Upper lobe of left lung (tissue), 6 donors: Measurements from ENCODE around the gene GRIA1. TPM values are rescaled to one million over a fixed set of nuclear protein-coding genes. Genes with fewer than 3 reads are reported as not detected.
"Not testable (repeated sequence)": the region's sequence is repeated elsewhere in the genome, so short reads cannot be mapped to it uniquely, and the experiment has no call there.

Experiments
- ATAC-seq, 2 donors: fragments of 200-7000 bp; cut with Tn5 transposase; one replicate each; pipeline ENCODE4 v1.9.1; 2022; ENCODE audit warnings: mild to moderate bottlenecking in 2 of 2, moderate library complexity in 2 of 2; ENCODE audit not compliant: low FRiP score in 2 of 2
- DNase-seq, 2 donors: peaks; one replicate each; pipeline ENCODE4 v3.0.0-alpha.2; 2019 to 2020
- H3K27ac ChIP-seq, 4 donors: fragments of 200-600 bp; sonication (generic); one replicate each; pipeline ENCODE4 v1.5.1; 2016 to 2019
- H3K27me3 ChIP-seq, 4 donors: fragments of 200-600 bp; sonication (generic); one replicate each; pipeline ENCODE4 v1.5.1; 2017 to 2019
- H3K36me3 ChIP-seq, 4 donors: fragments of 200-600 bp; sonication (generic); one replicate each; pipeline ENCODE4 v1.5.1; 2016 to 2019
- H3K4me1 ChIP-seq, 4 donors: fragments of 200-600 bp; sonication (generic); one replicate each; pipeline ENCODE4 v1.5.1; 2018 to 2019
- H3K4me3 ChIP-seq, 4 donors: fragments of 200-600 bp; sonication (generic); one replicate each; pipeline ENCODE4 v1.5.1; 2017 to 2019; ENCODE audit warnings: mild to moderate bottlenecking in 2 of 4, moderate library complexity in 1 of 4
- H3K9me3 ChIP-seq, 4 donors: fragments of 200-600 bp; sonication (generic); one replicate each; pipeline ENCODE4 v1.5.1; 2018 to 2019
- EP300 ChIP-seq, 4 donors: sonication (generic); formaldehyde crosslinking; IDR thresholded peaks; one replicate each; pipeline ENCODE4 v1.5.1; 2017; ENCODE audit warnings: antibody characterized with exemption in 4 of 4, control low read depth in 2 of 4
- POLR2A ChIP-seq, 4 donors: fragments of 450-650 bp; IDR thresholded peaks; one replicate each; pipeline ENCODE4 v1.5.1; 2016 to 2017; ENCODE audit warnings: antibody characterized with exemption in 4 of 4, mild to moderate bottlenecking in 2 of 4
- POLR2AphosphoS5 ChIP-seq, 2 donors: sonication (generic); formaldehyde crosslinking; IDR thresholded peaks; one replicate each; pipeline ENCODE4 v1.5.1; 2017; ENCODE audit warnings: antibody characterized with exemption in 2 of 2
- WGBS, 2 donors: methylation state at CpG; one replicate each; pipeline ENCODE4 v1.1.5; 2017 to 2018; 5-methylcytosine and 5-hydroxymethylcytosine counted together
- small RNA-seq, 4 donors: library from RNA; depleted of rRNA; stranded (forward); fragments of <200 nt; gene quantifications; one replicate each; pipeline ENCODE3, GENCODE V24; 2016
- total RNA-seq, 6 donors: library from RNA; depleted of rRNA in 4 of 6; stranded (reverse); fragments of >200 nt in 4 of 6; gene quantifications; one replicate each; pipeline versions ENCODE4 v1.1.0 to v1.2.1, GENCODE V29; 2016 to 2021
- TF ChIP-seq, protein P1 (sequence below), 6 experiments: fragments of 450-650 bp in 4 of 6; fragments of 200-600 bp in 2 of 6; sonication (generic) in 2 of 6; IDR thresholded peaks; one replicate each; pipeline ENCODE4 v1.5.1; 2016 to 2019; ENCODE audit warnings: antibody characterized with exemption in 6 of 6
- donor health status: DM: no; HTN: no; CAD: no; lungs with moderate emphysema.
- donor health status: DM: no; HTN: yes; CAD: no; lungs with severe emphysema.

The GRIA1 gene
- total RNA-seq, 6 donors from 2014 or later, result 4.3 to 17.8 (median 9.3) TPM

DNA sequence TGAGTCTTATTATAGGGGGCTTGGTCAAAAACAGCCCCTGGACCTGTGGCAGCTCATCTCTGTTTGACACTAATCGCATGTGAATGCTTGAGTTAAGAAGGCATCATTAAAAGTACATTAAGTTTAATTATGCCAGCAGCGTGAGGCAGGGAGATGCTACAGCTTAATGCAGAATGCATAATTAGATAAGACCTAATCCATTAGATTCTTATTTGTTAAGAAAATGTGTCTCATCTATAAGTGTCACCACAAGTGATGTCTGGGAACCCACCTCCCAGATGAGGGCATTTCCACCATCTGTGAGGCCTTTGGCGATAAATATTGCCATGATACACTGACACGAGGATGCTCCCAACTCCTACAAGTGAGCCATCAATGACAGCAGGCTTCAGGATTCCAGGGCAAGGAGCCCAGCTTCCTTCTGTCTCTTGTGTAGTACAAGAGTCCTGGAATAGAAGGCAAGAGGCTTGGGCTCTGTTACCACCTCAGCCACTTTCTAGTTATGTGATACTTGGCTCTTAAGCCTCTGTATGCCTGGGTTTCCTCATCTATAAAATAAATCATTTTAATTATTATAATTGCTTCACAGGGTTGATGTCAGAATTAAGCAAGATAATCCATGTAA is 345.5 kb downstream of the GRIA1 start:
- 85 to 86% methylated on average over 4 of the region's 4 CpGs for WGBS, 2 donors
- Histone ChIP-seq H3K27ac (no peak overlapping the region), H3K4me1 (no peaks in the 10 kb centered on the region), H3K27me3 (no peaks in the 10 kb centered on the region), H3K4me3 (no peak overlapping the region), H3K36me3 (no peaks in the 10 kb centered on the region), H3K9me3 (no peaks in the 10 kb centered on the region)
- TF ChIP-seq, protein P1, sequence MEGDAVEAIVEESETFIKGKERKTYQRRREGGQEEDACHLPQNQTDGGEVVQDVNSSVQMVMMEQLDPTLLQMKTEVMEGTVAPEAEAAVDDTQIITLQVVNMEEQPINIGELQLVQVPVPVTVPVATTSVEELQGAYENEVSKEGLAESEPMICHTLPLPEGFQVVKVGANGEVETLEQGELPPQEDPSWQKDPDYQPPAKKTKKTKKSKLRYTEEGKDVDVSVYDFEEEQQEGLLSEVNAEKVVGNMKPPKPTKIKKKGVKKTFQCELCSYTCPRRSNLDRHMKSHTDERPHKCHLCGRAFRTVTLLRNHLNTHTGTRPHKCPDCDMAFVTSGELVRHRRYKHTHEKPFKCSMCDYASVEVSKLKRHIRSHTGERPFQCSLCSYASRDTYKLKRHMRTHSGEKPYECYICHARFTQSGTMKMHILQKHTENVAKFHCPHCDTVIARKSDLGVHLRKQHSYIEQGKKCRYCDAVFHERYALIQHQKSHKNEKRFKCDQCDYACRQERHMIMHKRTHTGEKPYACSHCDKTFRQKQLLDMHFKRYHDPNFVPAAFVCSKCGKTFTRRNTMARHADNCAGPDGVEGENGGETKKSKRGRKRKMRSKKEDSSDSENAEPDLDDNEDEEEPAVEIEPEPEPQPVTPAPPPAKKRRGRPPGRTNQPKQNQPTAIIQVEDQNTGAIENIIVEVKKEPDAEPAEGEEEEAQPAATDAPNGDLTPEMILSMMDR (IDR thresholded peaks at IDR 0.05), result no peak
- TF ChIP-seq POLR2AphosphoS5 (IDR thresholded peaks at IDR 0.05), result no peak
- TF ChIP-seq EP300 (IDR thresholded peaks at IDR 0.05), result no peak
- TF ChIP-seq POLR2A (IDR thresholded peaks at IDR 0.05), result no peak
- ATAC-seq (no peak), DNase-seq (no peak)

DNA sequence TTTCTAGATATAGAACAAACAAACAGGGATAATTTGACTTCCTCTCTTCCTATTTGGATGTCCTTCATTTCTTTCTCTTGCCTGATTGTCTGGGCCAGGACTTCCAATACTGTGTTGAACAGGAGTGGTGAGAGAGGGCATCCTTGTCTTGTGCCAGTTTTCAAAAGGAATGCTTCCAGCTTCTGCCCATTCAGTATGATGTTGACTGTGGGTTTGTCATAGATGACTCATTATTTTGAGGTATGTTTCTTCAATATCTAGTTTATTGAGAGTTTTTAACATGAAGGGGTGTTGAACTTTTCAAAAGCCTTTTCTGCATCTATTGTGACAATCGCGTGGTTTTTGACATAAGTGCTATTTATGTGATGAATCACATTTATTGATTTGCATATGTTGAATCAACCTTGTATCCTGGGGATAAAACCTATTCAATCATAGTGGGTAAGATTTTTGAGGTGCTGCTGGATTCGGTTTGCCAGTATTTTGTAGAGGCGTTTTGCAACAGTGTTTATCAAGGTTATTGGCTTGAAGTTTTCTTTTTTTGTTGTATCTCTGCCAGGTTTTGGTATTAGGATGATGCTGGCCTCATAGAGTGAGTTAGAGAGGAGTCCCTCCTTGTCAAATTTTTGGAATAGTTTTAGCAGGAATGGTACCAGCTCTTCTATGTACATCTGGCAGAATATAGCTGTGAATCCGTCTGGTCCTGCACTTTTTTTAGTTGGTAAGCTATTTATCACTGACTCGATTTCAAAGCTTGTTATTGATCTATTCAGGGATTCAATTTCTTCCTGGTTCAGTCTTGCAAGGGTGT is 359.0 kb downstream of the GRIA1 start:
- H3K4me1 ChIP-seq, ATAC-seq, H3K27me3 ChIP-seq, DNase-seq, H3K9me3 ChIP-seq, H3K27ac ChIP-seq, H3K4me3 ChIP-seq, H3K36me3 ChIP-seq: not testable (repeated sequence)
- 82 to 88% methylated on average over 6 of the region's 6 CpGs for WGBS, 2 donors

DNA sequence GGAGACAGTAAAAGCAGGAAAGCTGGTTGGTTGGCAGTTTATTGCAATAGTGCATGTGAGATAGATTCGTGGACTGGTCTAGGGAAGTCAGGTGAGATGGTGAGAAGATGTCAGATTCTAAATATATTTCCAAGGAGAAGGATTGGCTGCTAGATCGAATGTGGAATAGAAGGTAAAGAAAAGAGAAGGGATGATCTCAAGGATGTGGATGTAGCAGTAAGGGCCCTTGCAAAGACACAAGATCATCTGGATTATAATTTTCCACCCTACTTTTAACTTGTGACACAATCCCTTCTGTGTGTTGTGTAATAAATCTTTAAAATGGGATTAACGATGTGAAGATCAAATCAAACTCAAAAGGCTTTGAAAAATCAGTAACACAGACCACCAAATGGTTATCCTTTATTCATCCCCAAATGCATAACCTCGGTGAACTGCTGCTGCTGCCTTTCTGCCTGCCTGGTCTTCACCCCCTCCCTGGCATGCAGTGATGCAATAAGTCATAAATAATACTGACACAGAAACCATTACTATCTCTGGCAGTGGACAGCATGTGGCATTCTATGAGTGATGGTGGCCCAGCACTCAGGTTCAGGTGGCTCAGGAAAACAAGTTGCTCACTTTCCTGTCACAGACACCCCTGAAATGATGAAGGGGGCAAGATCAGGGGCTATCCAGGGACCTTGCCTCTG is 369.9 kb downstream of the GRIA1 start:
- 66 to 74% methylated on average over 4 of the region's 4 CpGs for WGBS, 2 donors

DNA sequence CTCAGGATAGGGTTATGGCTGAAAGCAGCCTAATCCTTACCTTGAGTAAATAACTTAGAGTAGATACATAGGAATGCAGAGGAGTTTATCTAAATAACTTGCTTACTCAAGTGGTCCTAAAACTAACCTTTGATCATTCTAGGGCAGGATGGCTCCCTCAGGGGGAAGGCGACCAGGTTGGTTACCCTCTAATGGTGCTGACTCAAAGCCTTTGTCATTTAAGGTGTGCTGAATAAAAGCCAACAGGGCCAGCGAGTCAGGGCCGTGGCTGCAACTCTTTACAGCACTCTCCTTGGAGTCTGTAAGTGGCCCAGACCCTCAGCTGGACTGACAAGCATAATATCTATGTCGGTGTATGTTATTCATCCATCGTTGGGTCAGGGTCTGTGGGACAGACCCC is 372.4 kb downstream of the GRIA1 start:
- not testable (repeated sequence) for H3K36me3 ChIP-seq, H3K4me1 ChIP-seq, H3K9me3 ChIP-seq, H3K27ac ChIP-seq, ATAC-seq, H3K4me3 ChIP-seq, DNase-seq, H3K27me3 ChIP-seq
- 69% methylated on average over 5 of the region's 5 CpGs for WGBS, 2 donors

More for the DNA sequence above, 369.9 kb downstream of the GRIA1 start:
- Histone ChIP-seq H3K4me1 (no peaks in the 10 kb centered on the region), H3K4me3 (no peak overlapping the region), H3K36me3 (no peaks in the 10 kb centered on the region), H3K9me3 (no peaks in the 10 kb centered on the region), H3K27ac (no peak overlapping the region), H3K27me3 (no peaks in the 10 kb centered on the region)
- DNase-seq (no peak), ATAC-seq (no peak)
- TF ChIP-seq POLR2A (IDR thresholded peaks at IDR 0.05) (no peak), EP300 (IDR thresholded peaks at IDR 0.05) (no peak), POLR2AphosphoS5 (IDR thresholded peaks at IDR 0.05) (no peak)
- TF ChIP-seq, protein P1 (IDR thresholded peaks at IDR 0.05), result no peak

Small RNAs within 50 kb of the gene (small RNA-seq; reads per million reads assigned to genes)
- gene RN7SL177P, result 0 reads per million in 4 donors
